Hepatic stellate cell (primary cell): Measurements from ENCODE around the gene SLC38A2.
"Not testable (repeated sequence)": the region's sequence is repeated elsewhere in the genome, so short reads cannot be mapped to it uniquely, and the experiment has no call there.

Experiments used
- DNase-seq: peaks from one replicate; pipeline ENCODE4 v3.0.0; 2011; ENCODE audit warnings: low spot score

The SLC38A2 gene

DNA sequence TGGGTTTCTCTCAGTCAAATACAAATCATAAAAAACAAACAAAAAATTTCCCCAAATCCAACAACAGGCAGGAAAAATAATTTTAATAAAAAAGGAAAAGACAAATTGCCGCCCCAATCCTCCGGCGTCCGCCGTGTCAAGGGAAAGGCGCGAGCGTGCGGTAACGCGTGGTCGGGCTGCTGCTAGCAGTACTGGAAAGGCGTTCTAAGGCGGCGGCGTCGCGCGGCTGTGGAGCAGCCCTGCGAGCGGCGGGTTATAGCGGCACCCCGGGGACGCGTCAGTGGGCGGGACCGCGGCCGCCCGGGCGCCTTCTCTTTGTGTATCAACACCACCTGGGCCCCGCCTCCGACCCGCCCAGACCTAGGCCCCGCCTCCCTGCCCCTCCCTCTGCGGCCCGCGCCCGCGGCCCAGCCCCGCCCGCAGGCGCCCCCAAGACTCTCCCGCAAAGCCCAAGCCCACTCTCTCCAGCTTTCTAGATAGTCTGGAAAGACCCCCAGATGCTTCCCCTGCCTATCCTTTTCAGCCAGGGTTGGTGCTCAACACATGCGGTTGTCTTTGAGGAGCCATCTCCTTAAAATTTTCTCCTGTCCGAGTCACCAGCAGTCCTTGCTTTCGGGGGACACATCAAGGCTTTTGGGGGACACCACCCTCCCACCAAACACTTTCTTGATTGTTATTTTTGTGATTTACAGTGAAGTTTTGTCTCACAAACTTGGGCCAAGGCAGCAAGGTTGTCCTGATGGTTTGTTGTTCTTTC is at the start of gene SLC38A2:
SLC38A2 (minus strand) TSS at position 230 of the 757 bp plus-strand sequence. CDS start 1,480 bp downstream, outside the sequence.
- peak; percentile 91 for DNase-seq

GRCh38 chr12:46419675-46420074 is 47.1 kb upstream of the SLC38A2 start:
- DNase-seq = no peak

- no peak for DNase-seq
Measured at GRCh38 chr12:46415552-46415951, 43.0 kb upstream of the SLC38A2 start.

DNA sequence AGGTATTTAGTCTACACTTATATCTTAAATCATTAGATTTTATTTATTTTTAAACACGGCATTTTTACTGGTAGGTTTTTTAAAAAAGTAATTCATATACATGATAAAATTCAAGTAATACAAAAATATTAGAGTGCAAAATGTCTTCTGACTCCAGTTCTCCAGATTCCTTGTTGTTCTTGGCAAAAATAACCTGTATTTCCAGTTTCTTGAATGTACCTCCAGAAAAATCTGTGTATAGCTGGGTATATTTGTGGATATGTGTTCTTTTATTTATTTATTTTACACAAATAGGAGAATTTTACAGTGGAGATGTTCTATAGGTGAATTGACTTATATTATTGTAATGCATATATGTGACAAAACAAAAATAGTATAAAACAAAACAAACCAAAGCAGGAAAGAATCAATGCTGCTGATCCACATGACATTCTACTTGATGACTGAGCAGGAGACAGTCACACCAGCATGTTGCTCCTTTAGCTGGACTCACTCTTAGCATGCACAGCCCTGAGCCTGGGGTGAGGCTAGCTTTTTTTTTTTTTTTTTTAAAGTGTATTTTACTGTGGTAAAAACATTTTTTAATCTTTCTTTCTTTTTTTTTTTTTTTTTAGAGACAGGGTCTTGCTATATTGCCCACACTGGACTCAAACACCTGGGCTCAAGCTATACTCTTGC is 42.2 kb upstream of the SLC38A2 start:
- no peak for DNase-seq

GRCh38 chr12:46413368-46413767 is 40.8 kb upstream of the SLC38A2 start:
- no peak for DNase-seq

- DNase-seq = no peak
Measured at GRCh38 chr12:46412857-46413256, 40.3 kb upstream of the SLC38A2 start.

DNA sequence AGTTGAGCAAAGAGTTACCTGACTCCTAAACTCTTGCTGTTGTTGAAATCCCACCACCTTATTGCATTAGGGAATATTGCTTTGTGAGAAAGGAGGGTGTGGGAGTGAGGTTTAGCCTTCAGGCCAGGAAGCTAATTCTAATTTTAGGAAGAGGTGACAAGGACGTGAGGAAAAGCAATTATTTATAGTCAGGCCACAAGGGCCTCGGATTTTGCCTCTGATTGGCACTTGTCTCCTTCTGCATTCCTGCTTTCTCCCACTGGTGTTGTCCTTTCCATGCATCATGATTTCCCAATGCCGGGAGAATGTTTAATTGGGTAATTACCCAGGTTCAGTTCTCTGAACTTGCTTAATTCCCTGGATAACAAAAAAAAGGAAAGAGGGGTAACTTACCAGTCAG is 37.9 kb upstream of the SLC38A2 start:
- no peak for DNase-seq

GRCh38 chr12:46409974-46410373 is 37.4 kb upstream of the SLC38A2 start:
- no peak for DNase-seq

GRCh38 chr12:46409342-46409741 is 36.8 kb upstream of the SLC38A2 start:
- DNase-seq = no peak

DNA sequence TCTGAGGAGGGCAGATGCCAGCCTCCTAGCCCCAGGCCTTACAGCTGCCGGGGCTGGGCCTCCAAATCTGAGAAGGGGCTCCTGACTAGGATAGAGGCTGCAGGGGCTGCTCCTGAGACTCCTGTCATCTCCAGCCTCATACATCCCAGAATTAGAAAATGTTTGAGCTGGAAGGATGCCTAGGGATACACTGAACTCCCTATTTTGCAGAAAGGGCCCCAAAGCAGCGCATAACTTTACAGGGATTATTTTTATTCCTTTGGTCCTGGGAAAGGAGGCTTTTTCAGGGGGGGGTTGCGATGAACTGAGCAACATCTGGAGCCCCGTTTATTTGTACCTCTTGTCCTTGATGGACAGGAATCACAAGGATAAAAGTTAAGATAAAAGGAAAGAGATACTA is 35.9 kb upstream of the SLC38A2 start:
- no peak for DNase-seq

DNA sequence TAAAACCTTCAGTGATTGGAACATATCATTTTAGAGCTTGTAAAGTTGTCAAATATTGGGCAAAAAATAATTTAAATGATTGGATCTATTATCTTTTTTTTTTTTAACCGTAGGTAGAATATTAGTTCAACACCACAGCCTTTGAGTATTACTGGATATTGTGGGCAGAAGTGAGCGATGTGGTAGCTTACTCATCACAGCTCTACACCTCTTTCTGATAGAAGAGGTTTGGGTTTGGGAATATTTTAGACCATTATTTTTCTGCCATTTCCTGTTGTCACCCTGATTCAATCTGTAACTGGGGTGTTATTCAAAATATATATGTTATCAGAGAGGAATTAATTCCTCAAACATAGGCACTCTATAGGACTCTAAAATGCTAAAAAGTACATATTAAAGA is 34.8 kb upstream of the SLC38A2 start:
- DNase-seq = no peak

GRCh38 chr12:46406352-46407027 is 33.9 kb upstream of the SLC38A2 start:
- no peak for DNase-seq

GRCh38 chr12:46404733-46405132 is 32.2 kb upstream of the SLC38A2 start:
- no peak for DNase-seq

DNA sequence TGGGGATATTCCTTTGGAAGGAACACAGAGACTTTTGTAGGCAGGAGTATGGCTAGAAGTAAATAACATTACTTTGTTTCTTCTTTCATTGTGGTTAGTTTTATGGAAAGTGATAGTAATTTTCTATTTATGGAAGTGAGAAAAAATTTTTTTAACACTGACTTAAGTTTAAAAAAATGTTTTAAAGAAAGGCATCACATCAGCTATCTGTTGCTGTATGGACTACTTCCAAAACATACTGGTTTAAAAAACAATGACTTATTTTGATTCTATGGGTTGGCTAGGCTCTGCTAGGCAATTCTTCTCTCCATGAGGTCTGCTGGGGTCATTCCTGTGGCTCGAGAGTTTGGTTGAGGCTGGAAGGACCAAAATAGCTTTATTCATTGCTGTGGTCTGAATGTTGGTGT is 31.7 kb upstream of the SLC38A2 start:
- no peak for DNase-seq

DNA sequence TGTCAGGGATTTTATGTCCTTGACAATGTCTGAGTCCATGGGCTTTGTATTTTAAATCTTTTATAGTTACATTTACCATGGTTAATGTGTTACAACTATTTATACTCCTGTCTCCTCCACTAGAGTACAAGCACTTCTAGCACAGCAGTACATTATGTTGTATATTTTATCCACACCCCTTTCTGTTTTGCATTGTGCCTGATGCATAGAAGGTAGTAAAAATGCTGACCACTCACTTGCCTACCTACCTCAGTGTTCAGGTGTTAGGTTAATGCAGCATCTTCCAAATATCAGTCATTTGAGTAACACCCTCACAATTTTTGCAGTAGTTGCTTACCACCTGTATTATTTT is 31.1 kb upstream of the SLC38A2 start:
- DNase-seq = no peak

- no peak for DNase-seq
Measured at GRCh38 chr12:46402941-46403718, 30.6 kb upstream of the SLC38A2 start.

- no peak for DNase-seq
Measured at GRCh38 chr12:46402451-46402850, 29.9 kb upstream of the SLC38A2 start.

DNA sequence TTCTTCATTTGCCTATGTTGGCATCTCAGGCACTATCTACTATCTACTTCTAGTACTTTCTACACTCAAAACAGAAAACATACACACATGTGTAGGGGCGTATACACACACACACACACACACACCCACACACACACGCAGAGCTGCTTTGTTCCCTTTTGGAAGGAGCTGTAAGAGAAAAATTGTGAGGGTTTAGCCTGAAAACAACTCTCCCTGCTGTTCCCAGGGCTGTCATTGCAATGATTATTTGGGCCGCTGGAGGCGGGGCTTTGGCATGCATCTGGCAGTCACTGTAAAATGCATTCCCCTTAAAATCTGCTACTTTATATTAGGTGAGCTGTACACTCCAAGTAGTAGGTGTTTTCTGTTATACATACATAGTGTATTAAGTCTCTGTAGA is 29.1 kb upstream of the SLC38A2 start:
- DNase-seq = no peak

- DNase-seq = no peak
Measured at GRCh38 chr12:46400406-46400805, 27.8 kb upstream of the SLC38A2 start.

DNA sequence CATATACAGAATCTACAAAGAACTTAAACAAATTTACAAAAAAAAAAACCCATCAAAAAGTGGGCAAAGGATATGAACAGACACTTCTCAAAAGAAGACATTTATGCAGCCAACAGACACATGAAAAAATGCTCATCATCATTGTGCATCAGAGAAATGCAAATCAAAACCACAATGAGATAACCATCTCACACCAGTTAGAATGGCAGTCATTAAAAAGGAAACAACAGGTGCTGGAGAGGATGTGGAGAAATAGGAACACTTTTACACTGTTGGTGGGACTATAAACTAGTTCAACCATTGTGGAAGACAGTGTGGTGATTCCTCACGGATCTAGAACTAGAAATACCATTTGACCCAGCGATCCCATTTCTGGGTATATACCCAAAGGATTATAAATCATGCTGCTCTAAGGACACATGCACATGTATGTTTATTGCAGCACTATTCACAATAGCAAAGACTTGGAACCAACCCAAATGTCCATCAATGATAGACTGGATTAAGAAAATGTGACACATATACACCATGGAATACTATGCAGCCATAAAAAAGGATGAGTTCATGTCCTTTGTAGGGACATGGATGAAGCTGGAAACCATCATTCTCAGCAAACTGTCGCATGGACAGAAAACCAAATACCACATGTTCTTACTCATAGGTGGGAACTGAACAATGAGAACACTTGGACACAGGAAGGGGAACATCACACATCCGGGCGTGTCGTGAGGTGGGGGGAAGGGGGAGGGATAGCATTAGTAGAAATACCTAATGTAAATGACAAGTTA is 27.1 kb upstream of the SLC38A2 start:
- DNase-seq = not testable (repeated sequence)

GRCh38 chr12:46396826-46397225 is 24.3 kb upstream of the SLC38A2 start:
- no peak for DNase-seq

GRCh38 chr12:46395388-46395787 is 22.8 kb upstream of the SLC38A2 start:
- DNase-seq = no peak
